ENCODE results near the gene PRIMPOL. TPM values are rescaled to one million over a fixed set of nuclear protein-coding genes. Genes with fewer than 3 reads are reported as not detected.
"Not testable (repeated sequence)": the region's sequence is repeated elsewhere in the genome, so short reads cannot be mapped to it uniquely, and the experiment has no call there.

PRIMPOL gene, protein sequence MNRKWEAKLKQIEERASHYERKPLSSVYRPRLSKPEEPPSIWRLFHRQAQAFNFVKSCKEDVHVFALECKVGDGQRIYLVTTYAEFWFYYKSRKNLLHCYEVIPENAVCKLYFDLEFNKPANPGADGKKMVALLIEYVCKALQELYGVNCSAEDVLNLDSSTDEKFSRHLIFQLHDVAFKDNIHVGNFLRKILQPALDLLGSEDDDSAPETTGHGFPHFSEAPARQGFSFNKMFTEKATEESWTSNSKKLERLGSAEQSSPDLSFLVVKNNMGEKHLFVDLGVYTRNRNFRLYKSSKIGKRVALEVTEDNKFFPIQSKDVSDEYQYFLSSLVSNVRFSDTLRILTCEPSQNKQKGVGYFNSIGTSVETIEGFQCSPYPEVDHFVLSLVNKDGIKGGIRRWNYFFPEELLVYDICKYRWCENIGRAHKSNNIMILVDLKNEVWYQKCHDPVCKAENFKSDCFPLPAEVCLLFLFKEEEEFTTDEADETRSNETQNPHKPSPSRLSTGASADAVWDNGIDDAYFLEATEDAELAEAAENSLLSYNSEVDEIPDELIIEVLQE
- total RNA-seq = 10 to 100 TPM; 17.9 to 18.1 TPM

DNA sequence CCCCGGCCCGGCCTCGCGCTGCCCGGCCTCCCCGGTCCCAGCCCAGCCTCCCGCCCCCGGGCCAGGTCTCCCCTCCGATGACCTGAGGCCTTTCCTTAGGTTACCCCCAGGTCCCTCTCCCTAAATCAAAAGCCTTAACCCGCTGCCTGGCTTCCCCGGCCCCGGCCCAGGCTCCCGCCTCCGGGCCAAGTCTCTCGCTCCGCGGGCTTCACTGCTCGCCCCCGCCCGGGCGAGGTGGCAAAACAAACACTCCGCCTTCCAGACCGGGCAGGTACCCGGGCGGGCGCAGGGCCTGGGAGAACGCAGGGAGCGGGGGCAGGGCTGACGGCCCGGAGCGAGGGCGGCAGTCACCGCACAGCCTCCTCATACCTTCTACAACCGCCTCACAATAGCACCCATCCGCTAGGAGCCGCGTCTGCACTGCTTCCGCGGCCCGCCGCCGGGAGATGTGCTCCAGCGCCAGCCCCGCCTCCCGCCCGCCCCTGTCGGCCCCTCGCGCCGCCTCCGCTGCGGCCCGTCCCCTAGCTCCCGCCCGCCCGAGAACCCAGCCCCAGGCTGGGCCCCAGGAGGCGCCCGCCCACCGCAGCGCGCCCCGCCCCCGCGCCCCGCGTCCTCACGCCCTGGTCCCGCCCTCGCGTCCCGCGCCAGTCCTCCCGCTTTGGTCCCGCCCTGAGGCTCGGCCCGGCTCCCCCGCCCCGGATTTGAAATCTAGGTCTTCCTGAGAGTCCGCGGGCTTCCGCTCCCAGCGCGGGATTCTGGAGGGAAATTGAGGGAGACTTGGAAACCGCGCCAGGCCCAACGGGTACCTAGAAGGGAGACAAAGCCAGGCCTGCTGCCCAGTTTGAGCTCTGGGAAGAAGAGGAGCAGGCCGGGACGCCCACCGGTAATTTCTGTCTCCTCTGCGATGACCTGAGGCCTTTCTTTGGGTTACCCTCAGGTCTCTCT is at the start of gene PRIMPOL, which contains the start of gene CASP3:
Gene PRIMPOL (plus strand): TSS at position 713 of the 945 bp plus-strand sequence. CDS start 7,403 bp downstream, outside the sequence.
Gene CASP3 (minus strand): TSS at position 422 of the 945 bp plus-strand sequence. CDS start 10,994 bp downstream, outside the sequence.
- H3K4me1 Mint-ChIP-seq (ENCODE audit: low read depth) = peaks cover 50% of the 10 kb centered on the region
- H3K27me3 Mint-ChIP-seq (ENCODE audit: low read depth) = no peaks in the 10 kb centered on the region
- CTCF ChIA-PET = interaction anchor here (1.0 to 1.2 kb wide), 2 partner anchors 385 kb away, joined by 4 to 5 read pairs; no protein-coding TSS in a partner anchor

DNA sequence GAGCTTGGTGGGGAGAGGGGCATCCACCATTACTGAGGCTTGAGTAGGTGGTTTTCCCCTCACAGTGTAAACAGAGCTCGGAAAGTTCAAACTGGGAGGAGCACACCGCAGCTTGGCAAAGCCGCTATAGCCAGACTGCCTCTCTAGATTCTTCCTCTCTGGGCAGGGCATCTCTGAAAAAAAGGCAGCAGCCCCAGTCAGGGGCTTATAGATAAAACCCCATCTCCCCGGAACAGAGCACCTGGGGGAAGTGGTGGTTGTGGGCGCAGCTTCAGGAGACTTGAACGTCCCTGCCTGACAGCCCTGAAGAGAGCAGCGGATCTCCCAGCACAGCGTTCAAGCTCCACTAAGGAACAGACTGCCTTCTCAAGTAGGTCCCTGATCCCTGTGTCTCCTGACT is 48.6 kb upstream of the PRIMPOL start:
- intact Hi-C loops (cut with micrococcal nuclease); H3K27ac Mint-ChIP-seq: not testable (repeated sequence)

More for the DNA sequence above, at the start of gene PRIMPOL, which contains the start of gene CASP3:
- peaks cover 20% of the 10 kb centered on the region for H3K36me3 Mint-ChIP-seq (ENCODE audit: low read depth)
- peak within 1 kb of the TSS; percentile 90 for H3K27ac Mint-ChIP-seq
- peak; percentile 97 for DNase-seq
- intact Hi-C loops (cut with micrococcal nuclease) = loop anchor here (1.0 to 5.0 kb wide), 18 partner anchors 64 to 1144 kb away; partner anchors contain the start of genes ANKRD37, CENPU, CFAP97 and ING2
- H3K9me3 Mint-ChIP-seq = no peaks in the 10 kb centered on the region
- H3K4me3 Mint-ChIP-seq = peak within 1 kb of the TSS; percentile 93

DNA sequence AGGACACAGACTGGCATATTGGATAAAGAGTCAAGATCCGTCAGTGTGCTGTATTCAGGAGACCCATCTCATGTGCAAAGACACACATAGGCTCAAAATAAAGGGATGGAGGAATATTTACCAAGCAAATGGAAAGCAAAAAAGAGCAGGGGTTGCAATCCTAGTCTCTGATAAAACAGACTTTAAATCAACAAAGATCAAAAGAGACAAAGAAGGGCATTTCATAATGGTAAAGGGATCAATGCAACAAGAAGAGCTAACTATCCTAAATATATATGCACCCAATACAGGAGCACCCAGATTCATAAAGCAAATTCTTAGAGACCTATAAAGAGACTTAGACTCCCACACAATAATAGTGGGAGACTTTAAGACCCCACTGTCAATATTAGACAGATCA is 46.7 kb upstream of the PRIMPOL start:
- H3K36me3 Mint-ChIP-seq (ENCODE audit: low read depth); H3K4me3 Mint-ChIP-seq; H3K27me3 Mint-ChIP-seq (ENCODE audit: low read depth); intact Hi-C loops (cut with micrococcal nuclease); DNase-seq; CTCF ChIA-PET; H3K27ac Mint-ChIP-seq: not testable (repeated sequence)
- Mint-ChIP-seq H3K4me1 (ENCODE audit: low read depth) (peaks cover 13% of the 10 kb centered on the region), H3K9me3 (peaks cover 26% of the 10 kb centered on the region)

More for the DNA sequence above, 48.6 kb upstream of the PRIMPOL start:
- H3K4me3 Mint-ChIP-seq = peak overlapping the region; percentile 45
- not testable (repeated sequence) for H3K27me3 Mint-ChIP-seq (ENCODE audit: low read depth); H3K36me3 Mint-ChIP-seq (ENCODE audit: low read depth)
- CTCF ChIA-PET = interaction anchor here (0.7 kb wide), 1 partner anchor 8 kb away, joined by 3 read pairs; no protein-coding TSS in a partner anchor
- H3K9me3 Mint-ChIP-seq = peaks cover 19% of the 10 kb centered on the region
- peaks cover 13% of the 10 kb centered on the region for H3K4me1 Mint-ChIP-seq (ENCODE audit: low read depth)
- peak; percentile 27 for DNase-seq

DNA sequence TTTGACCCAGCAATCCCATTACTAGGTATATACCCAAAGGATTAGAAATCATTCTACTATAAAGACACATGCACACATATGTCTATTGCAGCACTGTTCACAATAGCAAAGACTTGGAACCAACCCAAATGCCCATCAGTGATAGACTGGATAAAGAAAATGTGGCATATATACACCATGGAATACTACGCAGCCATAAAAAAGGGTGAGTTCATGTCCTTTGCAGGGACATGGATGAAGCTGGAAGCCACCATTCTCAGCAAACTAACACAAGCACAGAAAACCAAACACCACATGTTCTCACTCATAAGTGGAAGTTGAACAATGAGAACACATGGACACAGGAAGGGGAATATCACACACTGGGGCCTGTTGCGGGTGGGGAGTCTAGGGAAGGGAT is 42.1 kb upstream of the PRIMPOL start:
- H3K4me3 Mint-ChIP-seq; H3K27me3 Mint-ChIP-seq (ENCODE audit: low read depth); intact Hi-C loops (cut with micrococcal nuclease); CTCF ChIA-PET; DNase-seq; H3K27ac Mint-ChIP-seq; H3K36me3 Mint-ChIP-seq (ENCODE audit: low read depth); H3K4me1 Mint-ChIP-seq (ENCODE audit: low read depth): not testable (repeated sequence)
- peaks cover 26% of the 10 kb centered on the region for H3K9me3 Mint-ChIP-seq

DNA sequence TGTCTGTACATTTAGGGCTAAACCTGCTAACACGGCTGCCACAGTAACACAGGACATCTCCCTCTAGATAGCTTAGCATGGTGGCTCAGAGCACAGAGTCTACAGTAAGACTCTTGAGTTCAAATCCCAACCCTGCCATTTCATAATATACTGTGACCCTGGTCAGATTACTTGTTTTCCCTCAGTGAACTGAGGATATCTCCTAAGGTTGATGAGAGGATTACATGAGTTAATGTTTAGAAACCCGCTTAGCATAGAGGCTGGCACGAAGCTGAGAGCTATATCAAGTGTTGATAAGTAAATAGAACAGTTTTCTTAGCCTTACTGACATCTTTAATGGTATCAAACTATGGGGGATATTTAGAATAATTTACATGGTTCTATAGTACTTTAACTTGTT is 37.5 kb upstream of the PRIMPOL start:
- intact Hi-C loops (cut with micrococcal nuclease) = no loop called here
- no peak for DNase-seq
- Mint-ChIP-seq H3K4me1 (ENCODE audit: low read depth) (no peaks in the 10 kb centered on the region), H3K9me3 (peaks cover 6% of the 10 kb centered on the region), H3K27ac (no peak overlapping the region), H3K36me3 (ENCODE audit: low read depth) (peaks cover 3% of the 10 kb centered on the region), H3K4me3 (no peak overlapping the region), H3K27me3 (ENCODE audit: low read depth) (no peaks in the 10 kb centered on the region)
- CTCF ChIA-PET = interaction anchor here (0.5 kb wide), 1 partner anchor 1140 kb away, joined by 4 read pairs; no protein-coding TSS in a partner anchor

DNA sequence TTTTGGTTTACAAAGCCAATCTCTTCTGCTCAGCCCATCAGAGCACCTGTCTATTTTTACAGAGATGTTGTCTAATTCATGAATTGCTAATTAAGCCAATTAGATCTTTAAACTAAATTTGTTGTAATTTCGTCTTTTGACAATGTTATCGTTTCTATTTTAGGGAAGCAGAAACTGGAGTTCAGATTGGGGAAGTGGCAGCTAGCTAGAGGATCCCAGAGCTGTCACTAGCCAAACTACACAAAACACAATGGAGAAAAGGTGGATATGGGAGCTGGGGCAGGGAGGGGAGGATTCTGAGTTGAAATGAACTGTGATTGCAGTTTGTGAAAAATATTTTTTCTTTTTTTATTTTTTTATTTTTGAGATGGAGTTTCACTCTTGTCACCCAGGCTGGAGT is 36.1 kb upstream of the PRIMPOL start:
- H3K27me3 Mint-ChIP-seq (ENCODE audit: low read depth) = no peaks in the 10 kb centered on the region
- CTCF ChIA-PET = interaction anchor here (0.7 kb wide), 1 partner anchor 330 kb away, joined by 3 read pairs; no protein-coding TSS in a partner anchor
- peaks cover 3% of the 10 kb centered on the region for H3K36me3 Mint-ChIP-seq (ENCODE audit: low read depth)
- no peak overlapping the region for H3K4me3 Mint-ChIP-seq
- no peak for DNase-seq
- H3K27ac Mint-ChIP-seq = no peak overlapping the region
- H3K9me3 Mint-ChIP-seq = peaks cover 6% of the 10 kb centered on the region
- no peaks in the 10 kb centered on the region for H3K4me1 Mint-ChIP-seq (ENCODE audit: low read depth)
- intact Hi-C loops (cut with micrococcal nuclease) = no loop called here

DNA sequence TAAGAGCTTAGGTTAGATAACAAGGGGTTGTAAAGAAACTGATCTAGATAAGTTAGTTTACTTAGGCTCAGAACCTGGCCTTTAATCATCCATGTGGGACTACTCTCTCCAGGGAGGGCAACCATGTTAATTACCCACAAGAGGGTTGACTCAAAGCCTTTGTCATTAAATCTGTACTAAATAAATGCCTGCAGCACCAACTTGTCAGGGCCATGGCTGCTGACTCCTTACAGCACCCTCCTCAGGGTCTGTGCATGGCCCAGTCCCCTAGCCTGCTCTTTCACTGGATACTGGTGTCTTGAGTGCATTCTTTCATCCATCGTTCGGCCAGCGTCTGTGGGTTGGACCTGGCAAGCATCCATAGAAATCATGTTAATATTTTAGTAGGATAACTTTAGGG is 35.0 kb upstream of the PRIMPOL start:
- peaks cover 6% of the 10 kb centered on the region for H3K9me3 Mint-ChIP-seq
- no peaks in the 10 kb centered on the region for H3K4me1 Mint-ChIP-seq (ENCODE audit: low read depth)
- H3K27me3 Mint-ChIP-seq (ENCODE audit: low read depth) = no peaks in the 10 kb centered on the region
- no peak overlapping the region for H3K4me3 Mint-ChIP-seq
- no peak overlapping the region for H3K27ac Mint-ChIP-seq
- intact Hi-C loops (cut with micrococcal nuclease) = no loop called here
- CTCF ChIA-PET = interaction anchor here (0.8 kb wide), 1 partner anchor 13 kb away, joined by 3 read pairs; no protein-coding TSS in a partner anchor
- peaks cover 3% of the 10 kb centered on the region for H3K36me3 Mint-ChIP-seq (ENCODE audit: low read depth)
- DNase-seq = no peak

DNA sequence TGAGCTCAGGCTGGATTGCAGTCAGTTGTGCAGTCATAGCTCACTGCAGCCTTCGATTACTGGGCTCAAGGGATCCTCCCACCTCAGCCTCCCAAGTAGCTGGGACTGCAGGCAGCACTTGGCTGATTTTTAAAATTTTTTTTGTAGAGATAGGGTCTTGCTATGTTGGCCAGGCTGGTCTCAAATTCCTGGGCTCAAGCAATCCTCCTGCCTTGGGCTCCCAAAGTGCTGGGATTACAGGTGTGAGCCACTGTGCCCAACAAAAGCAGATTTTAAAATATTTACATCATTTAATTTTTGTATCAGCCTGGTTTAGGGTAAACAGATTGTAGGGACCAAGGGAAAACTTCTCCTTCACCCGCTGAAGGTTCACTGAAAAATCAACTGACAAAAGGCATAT is 33.4 kb upstream of the PRIMPOL start:
- H3K4me1 Mint-ChIP-seq (ENCODE audit: low read depth); H3K27me3 Mint-ChIP-seq (ENCODE audit: low read depth); CTCF ChIA-PET; H3K27ac Mint-ChIP-seq; H3K9me3 Mint-ChIP-seq; DNase-seq; H3K36me3 Mint-ChIP-seq (ENCODE audit: low read depth); H3K4me3 Mint-ChIP-seq; intact Hi-C loops (cut with micrococcal nuclease): not testable (repeated sequence)

DNA sequence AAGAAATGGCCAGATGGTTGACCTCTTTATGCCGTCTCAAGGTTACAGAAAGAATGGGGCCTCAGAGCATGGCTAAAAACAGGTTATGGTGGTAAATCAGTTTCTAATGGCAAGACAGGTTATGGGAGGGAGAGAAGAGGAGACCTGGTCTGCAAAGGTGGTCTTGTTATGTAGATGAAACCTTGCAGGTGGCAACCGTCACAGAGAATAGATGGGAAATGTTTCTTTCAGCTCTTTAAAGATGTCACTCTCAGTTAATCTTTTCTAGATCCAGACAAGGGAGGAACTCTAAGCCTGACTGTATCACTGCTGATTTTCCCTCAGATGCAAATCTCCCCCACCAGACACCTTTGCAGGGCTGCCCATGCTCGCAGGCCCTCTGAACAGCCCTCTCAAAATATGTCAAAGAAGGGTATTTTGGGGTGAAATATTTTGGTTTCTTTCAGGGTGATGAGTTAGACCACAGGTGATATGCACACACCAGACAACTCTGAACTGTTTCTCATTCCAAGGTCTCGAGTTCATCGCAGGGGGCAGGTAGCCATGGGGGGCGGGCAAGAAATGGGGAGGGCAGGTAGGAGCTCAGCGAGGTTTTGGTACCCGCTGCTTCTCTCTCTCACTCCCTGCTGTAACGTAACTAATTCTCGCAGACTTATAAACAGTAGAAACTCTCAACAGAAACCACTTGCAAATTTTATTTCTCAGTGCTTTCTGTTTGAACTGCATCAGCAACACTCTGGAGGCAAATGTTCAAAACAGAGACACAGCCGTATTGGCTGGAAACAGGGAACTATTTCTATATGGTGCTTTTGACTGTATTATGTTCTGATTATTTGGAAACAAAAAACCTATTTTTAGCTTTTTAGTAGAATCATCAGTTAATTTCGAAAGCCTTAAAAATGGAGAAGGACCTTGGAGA is 32.6 kb upstream of the PRIMPOL start:
- Mint-ChIP-seq H3K4me3 (no peak overlapping the region), H3K36me3 (ENCODE audit: low read depth) (peaks cover 3% of the 10 kb centered on the region), H3K27ac (no peak overlapping the region), H3K27me3 (ENCODE audit: low read depth) (no peaks in the 10 kb centered on the region), H3K9me3 (peaks cover 6% of the 10 kb centered on the region), H3K4me1 (ENCODE audit: low read depth) (no peaks in the 10 kb centered on the region)
- no peak for DNase-seq
- CTCF ChIA-PET = no interaction called here
- intact Hi-C loops (cut with micrococcal nuclease) = no loop called here

DNA sequence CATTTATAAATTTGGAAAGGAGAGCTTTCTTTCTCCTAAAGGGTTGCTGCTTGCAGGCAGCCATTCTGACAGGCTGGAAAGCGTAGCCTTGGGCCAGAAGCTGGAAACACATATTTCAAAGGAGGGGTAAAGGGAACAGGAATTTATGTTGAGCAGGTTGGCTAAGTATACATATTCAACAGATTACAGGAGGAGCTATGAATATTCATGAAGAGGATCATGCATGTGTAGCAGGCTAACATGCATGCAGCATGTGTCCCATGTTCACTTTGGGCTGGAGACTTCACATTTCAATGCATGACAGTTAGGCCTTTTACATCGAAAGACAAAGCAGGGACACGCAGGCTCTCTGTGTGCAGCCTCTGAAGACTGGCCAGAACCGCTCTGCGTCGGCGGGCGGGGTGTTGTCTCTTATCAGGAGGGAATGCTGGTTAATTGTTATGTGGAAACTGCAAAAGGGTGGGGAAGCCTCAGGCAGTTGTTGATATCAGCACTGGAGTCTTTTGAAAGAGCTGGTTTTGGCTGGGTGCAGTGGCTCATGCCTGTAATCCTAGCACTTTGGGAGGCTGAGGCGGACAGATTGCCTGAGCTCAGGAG is 31.8 kb upstream of the PRIMPOL start:
- H3K4me1 Mint-ChIP-seq (ENCODE audit: low read depth) = no peaks in the 10 kb centered on the region
- DNase-seq = no peak
- CTCF ChIA-PET = no interaction called here
- H3K9me3 Mint-ChIP-seq = peaks cover 6% of the 10 kb centered on the region
- intact Hi-C loops (cut with micrococcal nuclease) = no loop called here
- peaks cover 3% of the 10 kb centered on the region for H3K36me3 Mint-ChIP-seq (ENCODE audit: low read depth)
- no peak overlapping the region for H3K4me3 Mint-ChIP-seq
- no peak overlapping the region for H3K27ac Mint-ChIP-seq
- no peaks in the 10 kb centered on the region for H3K27me3 Mint-ChIP-seq (ENCODE audit: low read depth)
